HG03354 (cell line): ENCODE data around the gene SH3GLB2.

ENCODE experiments used
- ATAC-seq: cut with Tn5 transposase; IDR thresholded peaks from one replicate; pipeline ENCODE4 v1.9.1; 2021; ENCODE audit warnings: mild to moderate bottlenecking; ENCODE audit not compliant: unreplicated experiment, poor library complexity, severe bottlenecking

Gene SH3GLB2

GRCh38 chr9:129028192-129028966 lies at the start of gene SH3GLB2:
Gene SH3GLB2, minus strand, starts transcription at chr9:129028331. Its CDS starts 177 bp downstream, at chr9:129028154.
- ATAC-seq = peak; percentile 82

- no peak for ATAC-seq
Measured at GRCh38 chr9:129077236-129077635, 49.1 kb upstream of the SH3GLB2 start.

GRCh38 chr9:129076640-129077037 lies 48.5 kb upstream of the SH3GLB2 start:
- ATAC-seq = no peak

- ATAC-seq = no peak
Measured at GRCh38 chr9:129075996-129076639, 48.0 kb upstream of the SH3GLB2 start.

GRCh38 chr9:129074106-129074505 lies 46.0 kb upstream of the SH3GLB2 start:
- ATAC-seq = no peak

GRCh38 chr9:129073404-129073803 lies 45.3 kb upstream of the SH3GLB2 start:
- no peak for ATAC-seq

- ATAC-seq = no peak
Measured at GRCh38 chr9:129072171-129072570, 44.0 kb upstream of the SH3GLB2 start.

- no peak for ATAC-seq
Measured at GRCh38 chr9:129071526-129072126, 43.5 kb upstream of the SH3GLB2 start.

- no peak for ATAC-seq
Measured at GRCh38 chr9:129070696-129071525, 42.8 kb upstream of the SH3GLB2 start.

- ATAC-seq = peak; percentile 4
Measured at GRCh38 chr9:129069862-129070641, 41.9 kb upstream of the SH3GLB2 start.

GRCh38 chr9:129068990-129069861 lies 41.1 kb upstream of the SH3GLB2 start:
- ATAC-seq = peak; percentile 79

- no peak for ATAC-seq
Measured at GRCh38 chr9:129068110-129068509, 40.0 kb upstream of the SH3GLB2 start.

GRCh38 chr9:129064499-129064908 lies 36.4 kb upstream of the SH3GLB2 start:
- no peak for ATAC-seq

- no peak for ATAC-seq
Measured at GRCh38 chr9:129063061-129063460, 34.9 kb upstream of the SH3GLB2 start.

GRCh38 chr9:129060991-129061390 lies 32.9 kb upstream of the SH3GLB2 start:
- no peak for ATAC-seq

- no peak for ATAC-seq
Measured at GRCh38 chr9:129059796-129060785, 32.0 kb upstream of the SH3GLB2 start.
